Mesenchymal stem cell (in vitro differentiated cells and primary cell): Measurements from ENCODE around the gene CDHR2.
A peak's percentile ranks its signal among the peaks of the same experiment; 100 is the strongest.

Experiments used
- DNase-seq: peaks from one replicate; pipeline ENCODE4 v3.0.0-alpha.2; 2013
- H2AFZ ChIP-seq: one replicate; pipeline ENCODE4 v1.6.1; 2013; ENCODE audit warnings: low read depth, mild to moderate bottlenecking, control low read depth, inconsistent platforms, low read length, moderate library complexity
- H2AK5ac ChIP-seq: 2 replicates; pipeline ENCODE4 v1.6.1; 2013; ENCODE audit warnings: low read length, moderate library complexity, mild to moderate bottlenecking, inconsistent platforms; ENCODE audit not compliant: severe bottlenecking
- H2BK120ac ChIP-seq: one replicate; pipeline ENCODE4 v1.6.1; 2013; ENCODE audit warnings: low read depth, mild to moderate bottlenecking, inconsistent platforms, low read length, moderate library complexity
- H2BK12ac ChIP-seq, 2 experiments: one replicate each; pipeline ENCODE4 v1.6.1; 2013; ENCODE audit warnings: inconsistent platforms in 2 of 2, low read length in 2 of 2, mild to moderate bottlenecking in 2 of 2, moderate library complexity in 2 of 2, control low read depth in 1 of 2
- H2BK15ac ChIP-seq: one replicate; pipeline ENCODE4 v1.6.1; 2013; ENCODE audit warnings: mild to moderate bottlenecking, low read depth, inconsistent platforms; ENCODE audit not compliant: poor library complexity, severe bottlenecking
- H2BK5ac ChIP-seq: 2 replicates; pipeline ENCODE4 v1.6.1; 2013; ENCODE audit warnings: low read depth, mild to moderate bottlenecking, low read length, control low read depth, inconsistent platforms; ENCODE audit not compliant: poor library complexity, severe bottlenecking
- H3K14ac ChIP-seq, 2 experiments: one replicate each; pipeline ENCODE4 v1.6.1; 2013; ENCODE audit warnings: inconsistent platforms in 2 of 2, low read length in 2 of 2, control low read depth in 1 of 2, mild to moderate bottlenecking in 1 of 2, moderate library complexity in 1 of 2
- H3K18ac ChIP-seq, 2 experiments: one replicate each; pipeline ENCODE4 v1.6.1; 2013; ENCODE audit warnings: inconsistent platforms in 2 of 2, low read length in 2 of 2, control low read depth in 1 of 2, low read depth in 1 of 2, mild to moderate bottlenecking in 1 of 2
- H3K23ac ChIP-seq, 2 experiments: one replicate each; pipeline ENCODE4 v1.6.1; 2013; ENCODE audit warnings: inconsistent platforms in 2 of 2, low read length in 2 of 2, mild to moderate bottlenecking in 2 of 2, moderate library complexity in 2 of 2, control low read depth in 1 of 2
- H3K27ac ChIP-seq: 2 replicates; pipeline ENCODE4 v1.5.1; 2013; ENCODE audit warnings: mild to moderate bottlenecking, moderate library complexity, low read length, control low read depth, inconsistent platforms; ENCODE audit not compliant: poor library complexity, severe bottlenecking
- H3K27me3 ChIP-seq, 2 experiments: 2 replicates each; pipeline versions ENCODE4 v1.6.1 to v1.7.0; 2013; ENCODE audit warnings: low read length in 2 of 2, mild to moderate bottlenecking in 2 of 2, moderate library complexity in 2 of 2, control low read depth in 1 of 2, inconsistent platforms in 1 of 2; ENCODE audit not compliant: control insufficient read depth in 1 of 2, insufficient read depth in 1 of 2
- H3K36me3 ChIP-seq, 2 experiments: 2 replicates each; pipeline versions ENCODE4 v1.6.1 to v1.7.0; 2013; ENCODE audit warnings: low read length in 2 of 2, control low read depth in 1 of 2, inconsistent platforms in 1 of 2, low read depth in 1 of 2, mild to moderate bottlenecking in 1 of 2; ENCODE audit not compliant: insufficient read depth in 2 of 2, control insufficient read depth in 1 of 2
- H3K4ac ChIP-seq, 2 experiments: one replicate each; pipeline ENCODE4 v1.6.1; 2013; ENCODE audit warnings: inconsistent platforms in 2 of 2, low read length in 2 of 2, mild to moderate bottlenecking in 2 of 2, moderate library complexity in 2 of 2, control low read depth in 1 of 2, low read depth in 1 of 2
- H3K4me1 ChIP-seq: 2 replicates; pipeline ENCODE4 v1.6.1; 2013; ENCODE audit warnings: low read depth, low read length, control low read depth; ENCODE audit not compliant: control insufficient read depth, insufficient read depth
- H3K4me2 ChIP-seq: 2 replicates; pipeline ENCODE4 v1.6.1; 2013; ENCODE audit warnings: low read length, mild to moderate bottlenecking, inconsistent platforms; ENCODE audit not compliant: poor library complexity, severe bottlenecking
- H3K4me3 ChIP-seq, 2 experiments: 2 replicates each; pipeline versions ENCODE4 v1.5.1 to v1.7.0; 2013; ENCODE audit warnings: low read length in 2 of 2, mild to moderate bottlenecking in 2 of 2, control low read depth in 1 of 2, low read depth in 1 of 2; ENCODE audit not compliant: insufficient read depth in 1 of 2
- H3K79me1 ChIP-seq: replicated peaks from 2 replicates; pipeline ENCODE4 v1.6.1; 2013; ENCODE audit warnings: mild to moderate bottlenecking, control low read depth, low read length, inconsistent platforms; ENCODE audit not compliant: poor library complexity, severe bottlenecking
- H3K9ac ChIP-seq: 2 replicates; pipeline ENCODE4 v1.7.0; 2013; ENCODE audit warnings: mild to moderate bottlenecking, low read length, moderate library complexity
- H3K9me3 ChIP-seq: 2 replicates; pipeline ENCODE4 v1.7.0; 2013; ENCODE audit warnings: mild to moderate bottlenecking, low read length; ENCODE audit not compliant: control insufficient read depth
- H4K8ac ChIP-seq: one replicate; pipeline ENCODE4 v1.6.1; 2013; ENCODE audit warnings: inconsistent platforms, mild to moderate bottlenecking, low read length, moderate library complexity
- H4K91ac ChIP-seq: one replicate; pipeline ENCODE4 v1.6.1; 2013; ENCODE audit warnings: mild to moderate bottlenecking, low read length, inconsistent platforms
- WGBS: methylation state at CpG from one replicate; pipeline ENCODE4 v1.1.7; 2013; ENCODE audit warnings: mixed read lengths; 5-methylcytosine and 5-hydroxymethylcytosine counted together

CDHR2 gene

DNA sequence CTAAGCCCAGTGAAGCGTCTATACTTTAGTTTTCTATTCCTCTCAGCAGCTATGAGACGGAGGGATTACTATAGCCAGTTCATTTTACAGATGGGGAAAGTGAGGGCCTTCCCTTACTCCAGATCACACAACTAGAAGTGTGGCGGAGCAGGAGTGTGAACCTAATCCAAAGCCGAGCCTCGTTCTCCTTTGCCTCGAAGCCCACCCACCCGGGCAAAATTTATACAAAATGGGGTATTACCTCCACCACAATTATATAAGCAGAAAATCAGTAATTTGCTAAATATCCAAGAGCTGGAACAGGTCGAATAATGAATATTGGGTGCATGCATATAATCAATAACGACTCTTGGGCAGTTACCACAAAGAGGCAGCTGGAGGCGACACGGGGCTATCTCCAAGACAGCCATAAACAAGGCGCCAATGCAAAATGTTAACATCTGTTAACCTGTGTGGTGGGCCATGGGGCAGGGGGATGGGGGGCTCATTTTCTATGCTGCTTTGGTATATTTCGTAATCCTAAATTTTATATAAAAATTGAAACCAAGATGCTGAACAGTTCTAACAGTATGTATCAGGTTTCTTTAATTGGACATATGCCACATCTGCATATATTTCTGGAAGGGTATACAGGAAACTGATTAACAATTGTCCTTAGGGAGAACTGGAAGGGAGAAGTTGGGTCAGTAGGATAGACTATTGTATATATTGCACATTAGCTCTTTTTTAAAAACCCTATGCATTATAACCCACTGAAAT, 10.7 kb upstream of the CDHR2 start:
- Histone ChIP-seq H2AK5ac (no peak overlapping the region), H2BK12ac (no peak overlapping the region), H3K4me2 (peak overlapping the region; percentile 74), H3K36me3 (peaks cover 0 to 11% of the 10 kb centered on the region in 2 experiments), H3K9ac (peak overlapping the region; percentile 81), H3K27me3 (no peaks in the 10 kb centered on the region), H3K79me1 (peaks cover 6% of the 10 kb centered on the region), H3K4ac (no peak overlapping the region), H3K4me3 (peak overlapping the region; percentile 24 to 97), H2BK120ac (no peak overlapping the region), H4K91ac (no peak overlapping the region), H3K18ac (no peak overlapping the region), H3K27ac (peak overlapping the region; percentile 57), H2BK15ac (no peak overlapping the region), H4K8ac (no peak overlapping the region), H3K9me3 (no peaks in the 10 kb centered on the region), H3K14ac (no peak overlapping the region), H3K23ac (no peak overlapping the region), H2AFZ (no peak overlapping the region), H3K4me1 (peaks cover 44% of the 10 kb centered on the region), H2BK5ac (no peak overlapping the region)
- DNase-seq: no peak
- 27% methylated on average over 9 of the region's 13 CpGs for WGBS

DNA sequence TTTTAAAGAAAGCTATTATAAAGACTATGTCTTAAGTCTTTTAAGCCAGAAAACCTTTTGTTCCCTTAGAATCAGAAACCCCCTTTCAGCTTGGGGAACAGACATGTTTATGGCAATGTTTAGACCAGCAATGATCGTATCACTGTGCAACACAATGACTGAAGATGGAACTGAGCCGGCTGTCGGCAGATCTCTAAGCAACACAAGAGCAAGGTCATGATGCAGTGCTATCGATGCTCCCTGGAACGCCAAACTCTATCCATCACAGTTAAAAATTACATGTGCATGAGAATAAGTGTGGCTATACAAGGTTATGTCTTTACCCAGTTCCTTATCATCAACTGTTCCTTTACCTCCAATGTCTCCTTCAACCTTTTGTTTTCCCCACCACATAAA, 10.2 kb upstream of the CDHR2 start:
- Histone ChIP-seq H4K91ac (no peak overlapping the region), H2BK15ac (no peak overlapping the region), H3K18ac (no peak overlapping the region), H2BK12ac (no peak overlapping the region), H3K4me3 (no peak overlapping the region), H3K79me1 (peaks cover 6% of the 10 kb centered on the region), H4K8ac (no peak overlapping the region), H3K4me2 (no peak overlapping the region), H3K14ac (no peak overlapping the region), H3K4me1 (peaks cover 42% of the 10 kb centered on the region), H3K27ac (no peak overlapping the region), H3K23ac (no peak overlapping the region), H3K36me3 (peaks cover 0 to 7% of the 10 kb centered on the region in 2 experiments), H3K4ac (no peak overlapping the region), H3K27me3 (no peaks in the 10 kb centered on the region), H2BK5ac (no peak overlapping the region), H3K9ac (peak overlapping the region; percentile 16), H2AFZ (no peak overlapping the region), H2BK120ac (no peak overlapping the region), H2AK5ac (no peak overlapping the region), H3K9me3 (no peaks in the 10 kb centered on the region)
- DNase-seq: no peak
- WGBS: 81% methylated on average over 4 of the region's 5 CpGs

DNA sequence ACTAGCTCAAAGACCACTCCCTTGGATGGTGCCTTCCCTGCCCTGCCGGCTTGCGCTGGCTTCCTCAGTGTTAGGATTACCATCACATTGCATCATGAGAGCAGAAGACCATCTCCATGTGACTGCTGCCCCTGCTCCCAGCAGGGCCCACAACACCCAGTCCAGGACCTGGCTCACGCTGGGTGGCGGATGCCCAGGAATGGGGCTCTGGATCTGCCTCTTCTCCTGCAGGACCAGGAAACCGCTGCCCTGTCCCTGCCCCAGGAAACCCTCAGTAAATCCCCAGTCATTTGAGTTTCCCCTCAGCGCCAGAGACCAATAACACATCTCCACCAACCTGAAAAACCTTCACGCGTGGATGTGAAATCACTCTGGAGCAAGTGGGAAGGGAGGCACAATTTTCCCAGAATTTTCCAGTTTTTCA, 8.7 kb upstream of the CDHR2 start:
- no peak overlapping the region for H3K18ac ChIP-seq
- H2AFZ ChIP-seq: no peak overlapping the region
- H3K4me2 ChIP-seq: no peak overlapping the region
- no peak overlapping the region for H3K4ac ChIP-seq
- H3K14ac ChIP-seq: no peak overlapping the region
- no peak overlapping the region for H3K27ac ChIP-seq
- no peaks in the 10 kb centered on the region for H3K36me3 ChIP-seq
- H3K9me3 ChIP-seq: no peaks in the 10 kb centered on the region
- peaks cover 28% of the 10 kb centered on the region for H3K4me1 ChIP-seq
- H3K4me3 ChIP-seq: no peak overlapping the region
- peak overlapping the region; percentile 15 to 54 for H2BK12ac ChIP-seq
- H3K79me1 ChIP-seq: peaks cover 7% of the 10 kb centered on the region
- no peak overlapping the region for H2BK120ac ChIP-seq
- no peak overlapping the region for H4K8ac ChIP-seq
- H3K27me3 ChIP-seq: no peaks in the 10 kb centered on the region
- no peak overlapping the region for H3K9ac ChIP-seq
- WGBS: 93% methylated on average over 8 of the region's 8 CpGs
- no peak for DNase-seq
- H3K23ac ChIP-seq: no peak overlapping the region
- no peak overlapping the region for H4K91ac ChIP-seq
- H2AK5ac ChIP-seq: no peak overlapping the region
- no peak overlapping the region for H2BK5ac ChIP-seq
- no peak overlapping the region for H2BK15ac ChIP-seq

DNA sequence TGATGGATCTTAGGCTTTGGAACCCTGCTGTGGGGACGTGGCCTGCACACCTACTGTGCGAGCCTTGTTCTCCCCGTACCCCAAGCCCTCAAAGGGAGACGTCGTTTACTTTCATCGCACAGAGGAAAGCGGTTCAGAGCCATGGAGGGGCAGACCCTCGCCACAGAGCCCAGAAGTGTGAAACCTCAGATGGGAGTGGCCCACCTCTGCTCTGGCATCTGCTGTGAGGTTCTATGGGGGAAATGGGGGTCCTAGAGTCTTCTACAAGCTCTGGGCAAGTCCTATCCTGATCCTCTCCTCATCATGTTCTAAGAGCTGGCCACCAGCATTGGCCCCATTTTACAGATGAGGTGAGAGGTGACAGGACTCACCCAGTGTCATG, 8.2 kb upstream of the CDHR2 start:
- Histone ChIP-seq H3K4me2 (no peak overlapping the region), H3K27me3 (no peaks in the 10 kb centered on the region), H4K8ac (no peak overlapping the region), H2BK120ac (no peak overlapping the region), H3K4ac (no peak overlapping the region), H4K91ac (peak overlapping the region; percentile 83), H3K36me3 (no peaks in the 10 kb centered on the region), H3K4me3 (no peak overlapping the region), H2AFZ (no peak overlapping the region), H3K14ac (no peak overlapping the region), H3K9me3 (no peaks in the 10 kb centered on the region), H2AK5ac (peak overlapping the region; percentile 9), H3K27ac (no peak overlapping the region), H2BK5ac (no peak overlapping the region), H3K18ac (peak overlapping the region in 1 of 2 experiments; percentile 59), H3K79me1 (peaks cover 6% of the 10 kb centered on the region), H2BK15ac (no peak overlapping the region), H3K23ac (no peak overlapping the region), H2BK12ac (peak overlapping the region; percentile 9 to 58), H3K9ac (no peak overlapping the region), H3K4me1 (peaks cover 28% of the 10 kb centered on the region)
- no peak for DNase-seq
- WGBS: 94% methylated on average over 8 of the region's 8 CpGs
